Heart left ventricle (tissue), 16 donors: ENCODE results near the gene PIM1. TPM values are rescaled to one million over a fixed set of nuclear protein-coding genes. Genes with fewer than 3 reads are reported as not detected.

Experiments used
- ATAC-seq, 4 donors: fragments of 200-7000 bp; cut with Tn5 transposase; one replicate each; pipeline ENCODE4 v1.9.1; 2020 to 2022; ENCODE audit warnings: moderate library complexity in 4 of 4, mild to moderate bottlenecking in 3 of 4, moderate number of reproducible peaks in 1 of 4
- DNase-seq, 5 donors: peaks; one replicate each; pipeline ENCODE4 v3.0.0-alpha.2; 2020
- H3K27ac ChIP-seq, 12 donors: fragments of 200-600 bp; sonication (generic) in 4 of 12; one replicate each; pipeline versions ENCODE4 v1.5.0 to v1.8.0; 2016 to 2022; ENCODE audit warnings: mild to moderate bottlenecking in 2 of 12
- H3K27me3 ChIP-seq, 9 donors: fragments of 200-600 bp; sonication (generic) in 2 of 9; one replicate each; pipeline versions ENCODE4 v1.5.1 to v1.8.0; 2016 to 2022; ENCODE audit warnings: mild to moderate bottlenecking in 3 of 9
- H3K36me3 ChIP-seq, 9 donors: fragments of 200-600 bp; sonication (generic) in 2 of 9; one replicate each; pipeline versions ENCODE4 v1.5.0 to v1.8.0; 2018 to 2022; ENCODE audit warnings: mild to moderate bottlenecking in 2 of 9
- H3K4me1 ChIP-seq, 12 donors: fragments of 200-600 bp; sonication (generic) in 4 of 12; one replicate each; pipeline versions ENCODE4 v1.5.0 to v1.8.0; 2016 to 2022; ENCODE audit warnings: mild to moderate bottlenecking in 3 of 12
- H3K4me3 ChIP-seq, 12 donors: fragments of 200-600 bp; sonication (generic) in 4 of 12; one replicate each; pipeline versions ENCODE4 v1.5.0 to v1.8.0; 2017 to 2022; ENCODE audit warnings: mild to moderate bottlenecking in 9 of 12, moderate library complexity in 4 of 12
- H3K9me3 ChIP-seq, 12 donors: fragments of 200-600 bp; sonication (generic) in 4 of 12; one replicate each; pipeline versions ENCODE4 v1.5.0 to v1.8.0; 2016 to 2022; ENCODE audit warnings: mild to moderate bottlenecking in 1 of 12
- CTCF ChIP-seq, 12 donors: fragments of 200-600 bp; sonication (generic) in 4 of 12; IDR thresholded peaks; one replicate each; pipeline versions ENCODE4 v1.5.0 to v1.8.0; 2018 to 2022; ENCODE audit warnings: antibody characterized with exemption in 12 of 12, mild to moderate bottlenecking in 5 of 12
- POLR2A ChIP-seq, 2 donors: fragments of 450-650 bp; IDR thresholded peaks; one replicate each; pipeline ENCODE4 v1.6.1; 2017; ENCODE audit warnings: antibody characterized with exemption in 2 of 2, mild to moderate bottlenecking in 2 of 2, moderate library complexity in 2 of 2
- WGBS, 4 donors: extraction: QIAGEN DNeasy Blood & Tissue Kit in 2 of 4; methylation state at CpG; one replicate each; pipeline versions ENCODE4 v1.1.5 to v1.1.7; 2013 to 2018; 5-methylcytosine and 5-hydroxymethylcytosine counted together
- intact Hi-C, 10 donors: fragments of 100-400 bp; cut with DNase I; formaldehyde crosslinking; loops; one replicate each; pipeline versions ENCODE4 v1.11.1 to v1.14.2; 2022
- polyA plus RNA-seq, 2 donors: library from polyadenylated mRNA; stranded (reverse); fragments of 200-250 nt; gene quantifications; one replicate each; pipeline ENCODE4 v1.2.3, GENCODE V29; 2013
- total RNA-seq, 9 donors: library from RNA; depleted of rRNA in 2 of 9; stranded (reverse); fragments of >200 nt in 2 of 9; fragmentation: NEBNext Ultra II Directional in 3 of 9; extraction: Animal tissue kit (Norgen Biotek cat#: 25700) in 3 of 9; gene quantifications; one replicate each; pipeline versions ENCODE4 v1.1.0 to v1.2.4, GENCODE V29; 2016 to 2023
- donor health status: ischemic (EF 13 %, LVEDD 7.1; RV severe dilation, severe dysfunction).
- donor health status: healthy with polysubstance abuse.
- donor health status: DM: no; HTN: yes; CAD: no.
- donor health status: DM: no; HTN: no; CAD: no.
- donor health status: ischemic (EF 25% LVEDD 6.9; RV normal size, moderate dysfunction).
- donor health status: ischemic (EF 25% LVEDD 5.7; RV mildly dilated, moderate dysfunction).
- donor health status: healthy.
- donor health status: DM: yes; HTN: yes; CAD: no.
- donor health status: ischemic (EF 35%, LVEDD 5.7; RV mildly dilated, moderate dysfunction).
- donor health status: nonischemic (EF 11% LVEDD 7.7; RV severe dilation, severe dysfunction).
- donor health status: DM: yes; HTN: yes; CAD: no.
- donor health status: PGD.
- donor health status: ischemic (EF 29% LVEDD 5.4; RV normal size, mild dysfunction).
- donor health status: nonischemic (EF 23%, LVEDD 6.1; RV moderate dilation, normal function).

PIM1 gene
- total and polyA plus RNA-seq, 11 donors: 7.0 to 81.8 (median 16.0) TPM

- Histone ChIP-seq H3K27ac (peak overlapping the region; percentile 69 to 97 (median 92)), H3K4me3 (peak overlapping the region; percentile 24 to 100 (median 64)), H3K27me3 (no peaks in the 10 kb centered on the region), H3K4me1 (peaks cover 0 to 36% (median 17%) of the 10 kb centered on the region in 12 donors), H3K36me3 (peaks cover 0 to 35% (median 15%) of the 10 kb centered on the region in 9 donors), H3K9me3 (no peaks in the 10 kb centered on the region)
- ATAC-seq: peak; percentile 7 to 50 (median 26)
- WGBS, 4 donors: 7 to 12% (median 8%) methylated on average over 26 to 29 of the region's 29 CpGs
- TF ChIP-seq POLR2A (IDR thresholded peaks at IDR 0.05) (no peak), CTCF (IDR thresholded peaks at IDR 0.05) (no peak)
- peak in 1 of 5 donors; percentile 70 for DNase-seq
- intact Hi-C loops: loop anchor here in 5 of 10 donors (1.0 to 10.0 kb wide), 4 partner anchors 37 to 67 kb away; no protein-coding TSS in a partner anchor
Measured at GRCh38 chr6:37168811-37169495, 999 bp upstream of the PIM1 start.

- Histone ChIP-seq H3K27me3 (no peaks in the 10 kb centered on the region), H3K4me3 (peak overlapping the region; percentile 60 to 100 (median 90)), H3K36me3 (peaks cover 0 to 51% (median 31%) of the 10 kb centered on the region in 9 donors), H3K4me1 (peaks cover 0 to 51% (median 17%) of the 10 kb centered on the region in 12 donors), H3K27ac (peak overlapping the region; percentile 45 to 97 (median 90)), H3K9me3 (no peaks in the 10 kb centered on the region)
- peak in 2 of 4 donors; percentile 10 to 14 for ATAC-seq
- 0 to 1% (median 1%) methylated on average over 6 to 92 of the region's 92 CpGs for WGBS, 4 donors
- DNase-seq: peak; percentile 33 to 84 (median 51)
- intact Hi-C loops: loop anchor here (1.0 to 10.0 kb wide), 13 partner anchors 37 to 286 kb away; partner anchors contain the start of gene C6orf89 (in 5 of the 10)
- TF ChIP-seq CTCF (IDR thresholded peaks at IDR 0.05) (peak in 5 of 12 donors; percentile 11 to 28 (median 24)), POLR2A (IDR thresholded peaks at IDR 0.05) (no peak)
Measured at GRCh38 chr6:37170273-37171200, 585 bp downstream of the PIM1 start.

- Histone ChIP-seq H3K4me3 (peak overlapping the region; percentile 60 to 100 (median 90)), H3K9me3 (no peaks in the 10 kb centered on the region), H3K27me3 (no peaks in the 10 kb centered on the region), H3K27ac (peak overlapping the region; percentile 45 to 97 (median 90)), H3K36me3 (peaks cover 0 to 59% (median 32%) of the 10 kb centered on the region in 9 donors), H3K4me1 (peaks cover 0 to 59% (median 17%) of the 10 kb centered on the region in 12 donors)
- DNase-seq: peak; percentile 45 to 78 (median 54)
- intact Hi-C loops: loop anchor here (1.0 to 10.0 kb wide), 13 partner anchors 36 to 287 kb away; partner anchors contain the start of gene C6orf89 (in 5 of the 10)
- 2 to 6% (median 3%) methylated on average over 13 to 45 of the region's 45 CpGs for WGBS, 4 donors
- TF ChIP-seq POLR2A (IDR thresholded peaks at IDR 0.05) (peak in 1 of 2 donors; percentile 11), CTCF (IDR thresholded peaks at IDR 0.05) (no peak)
- peak in 1 of 4 donors; percentile 32 for ATAC-seq
Measured at GRCh38 chr6:37171201-37171969, 1.4 kb downstream of the PIM1 start.
